Right lobe of liver (tissue), 4 donors: ENCODE data around the gene LARP1B.

Source experiments
- POLR2A ChIP-seq: fragments of 450-650 bp; IDR thresholded peaks from one replicate; pipeline ENCODE4 v1.6.1; 2017; ENCODE audit warnings: antibody characterized with exemption, mild to moderate bottlenecking
- TF ChIP-seq, protein P1 (sequence below), 4 donors: fragments of 200-600 bp in 3 of 4; fragments of 450-650 bp in 1 of 4; IDR thresholded peaks; one replicate each; pipeline versions ENCODE4 v1.5.1 to v1.8.0; 2016 to 2022; ENCODE audit warnings: antibody characterized with exemption in 4 of 4, mild to moderate bottlenecking in 2 of 4
- donor health status: DM: no; HTN: no; CAD: no.
- donor health status: DM: no; HTN: no; CAD: no.
- donor health status: DM: no; HTN: yes; CAD: no.

DNA sequence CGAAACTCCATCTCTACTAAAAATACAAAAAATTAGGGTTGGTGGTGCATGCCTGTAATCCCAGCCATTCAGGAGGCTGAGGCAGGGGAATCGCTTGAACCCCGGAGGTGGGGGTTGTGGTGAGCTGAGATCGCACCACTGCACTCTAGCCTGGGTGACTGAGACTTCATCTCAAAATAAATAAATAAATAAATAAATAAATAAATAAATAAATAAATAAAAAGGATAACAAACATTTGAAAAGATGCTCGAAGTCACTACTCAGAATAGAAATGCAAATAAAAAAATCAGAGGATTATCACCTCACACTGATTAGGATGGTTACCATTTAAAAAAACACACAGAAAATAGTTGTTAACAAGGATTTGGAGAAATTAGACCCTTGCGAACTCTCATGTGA lies 73.8 kb downstream of the LARP1B start:
- TF ChIP-seq, protein P1, sequence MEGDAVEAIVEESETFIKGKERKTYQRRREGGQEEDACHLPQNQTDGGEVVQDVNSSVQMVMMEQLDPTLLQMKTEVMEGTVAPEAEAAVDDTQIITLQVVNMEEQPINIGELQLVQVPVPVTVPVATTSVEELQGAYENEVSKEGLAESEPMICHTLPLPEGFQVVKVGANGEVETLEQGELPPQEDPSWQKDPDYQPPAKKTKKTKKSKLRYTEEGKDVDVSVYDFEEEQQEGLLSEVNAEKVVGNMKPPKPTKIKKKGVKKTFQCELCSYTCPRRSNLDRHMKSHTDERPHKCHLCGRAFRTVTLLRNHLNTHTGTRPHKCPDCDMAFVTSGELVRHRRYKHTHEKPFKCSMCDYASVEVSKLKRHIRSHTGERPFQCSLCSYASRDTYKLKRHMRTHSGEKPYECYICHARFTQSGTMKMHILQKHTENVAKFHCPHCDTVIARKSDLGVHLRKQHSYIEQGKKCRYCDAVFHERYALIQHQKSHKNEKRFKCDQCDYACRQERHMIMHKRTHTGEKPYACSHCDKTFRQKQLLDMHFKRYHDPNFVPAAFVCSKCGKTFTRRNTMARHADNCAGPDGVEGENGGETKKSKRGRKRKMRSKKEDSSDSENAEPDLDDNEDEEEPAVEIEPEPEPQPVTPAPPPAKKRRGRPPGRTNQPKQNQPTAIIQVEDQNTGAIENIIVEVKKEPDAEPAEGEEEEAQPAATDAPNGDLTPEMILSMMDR (IDR thresholded peaks at IDR 0.05): no peak
- TF ChIP-seq POLR2A: no peak
